SK-N-SH treated with all-trans-retinoic acid at 6 μM for 48 hours (cell line): ENCODE results near the gene CACHD1.

Source experiments
- ATAC-seq: fragments of 200-7000 bp; cut with Tn5 transposase; 3 replicates; pipeline ENCODE4 v1.9.1; 2020; ENCODE audit warnings: mild to moderate bottlenecking, moderate library complexity
- ARNTL ChIP-seq: fragments of 450-650 bp; formaldehyde crosslinking; IDR thresholded peaks from 2 replicates; pipeline ENCODE4 v1.5.0; 2020; ENCODE audit warnings: low read depth, mild to moderate bottlenecking, moderate library complexity, borderline replicate concordance
- BACH2 ChIP-seq: fragments of 250-450 bp; sonication (Bioruptor Pico); IDR thresholded peaks from 2 replicates; pipeline ENCODE4 v1.9.0; 2021; ENCODE audit warnings: mild to moderate bottlenecking, borderline replicate concordance
- CSDC2 ChIP-seq: fragments of 250-450 bp; sonication (Bioruptor Pico); IDR thresholded peaks from 2 replicates; pipeline ENCODE4 v1.5.0; 2020; ENCODE audit warnings: mild to moderate bottlenecking, moderate library complexity
- ESRRG ChIP-seq: fragments of 250-450 bp; sonication (Bioruptor Pico); IDR thresholded peaks from 2 replicates; pipeline ENCODE4 v1.6.1; 2021; ENCODE audit warnings: mild to moderate bottlenecking
- GLIS3 ChIP-seq: fragments of 250-450 bp; sonication (Bioruptor Pico); IDR thresholded peaks from 2 replicates; pipeline ENCODE4 v1.5.0; 2020; ENCODE audit warnings: mild to moderate bottlenecking, moderate library complexity
- ISL1 ChIP-seq: fragments of 250-450 bp; sonication (Bioruptor Pico); IDR thresholded peaks from 2 replicates; pipeline ENCODE4 v2.1.2; 2022; ENCODE audit warnings: mild to moderate bottlenecking, moderate library complexity
- OSR1 ChIP-seq: fragments of 250-450 bp; sonication (Bioruptor Pico); IDR thresholded peaks from 2 replicates; pipeline ENCODE4 v1.8.0; 2022; ENCODE audit warnings: moderate library complexity, mild to moderate bottlenecking, inconsistent platforms
- PPARA ChIP-seq: fragments of 250-450 bp; sonication (Bioruptor Pico); IDR thresholded peaks from 2 replicates; pipeline ENCODE4 v1.5.0; 2020; ENCODE audit warnings: mild to moderate bottlenecking, borderline replicate concordance
- RARB ChIP-seq: fragments of 250-450 bp; sonication (Bioruptor Pico); IDR thresholded peaks from 2 replicates; pipeline ENCODE4 v1.8.0; 2021; ENCODE audit warnings: mild to moderate bottlenecking, moderate library complexity
- SNAI2 ChIP-seq: fragments of 250-450 bp; sonication (Bioruptor Pico); IDR thresholded peaks from 2 replicates; pipeline ENCODE4 v1.5.0; 2020; ENCODE audit warnings: mild to moderate bottlenecking, moderate library complexity
- TCF4 ChIP-seq: fragments of 250-450 bp; sonication (Bioruptor Pico); IDR thresholded peaks from 2 replicates; pipeline ENCODE4 v1.8.0; 2021; ENCODE audit warnings: mild to moderate bottlenecking, moderate library complexity, borderline replicate concordance
- TOX ChIP-seq: fragments of 250-450 bp; sonication (Bioruptor Pico); IDR thresholded peaks from 2 replicates; pipeline ENCODE4 v1.8.0; 2021; ENCODE audit warnings: mild to moderate bottlenecking, moderate library complexity, borderline replicate concordance
- ZC3H10 ChIP-seq: fragments of 250-450 bp; sonication (Bioruptor Pico); IDR thresholded peaks from 2 replicates; pipeline ENCODE4 v1.5.1; 2021; ENCODE audit warnings: mild to moderate bottlenecking, moderate library complexity
- ZFP3 ChIP-seq: fragments of 250-450 bp; sonication (Bioruptor Pico); IDR thresholded peaks from 2 replicates; pipeline ENCODE4 v1.5.0; 2020; ENCODE audit warnings: mild to moderate bottlenecking, moderate library complexity
- ZFP30 ChIP-seq: fragments of 450-650 bp; formaldehyde crosslinking; IDR thresholded peaks from 2 replicates; pipeline ENCODE4 v1.5.0; 2022; ENCODE audit warnings: mild to moderate bottlenecking, moderate library complexity
- ZNF565 ChIP-seq: fragments of 450-650 bp; formaldehyde crosslinking; conservative IDR thresholded peaks from 2 replicates; pipeline ENCODE4 v1.5.0; 2020; ENCODE audit warnings: low read depth, mild to moderate bottlenecking, moderate library complexity
- ZNF70 ChIP-seq: fragments of 450-650 bp; formaldehyde crosslinking; IDR thresholded peaks from 2 replicates; pipeline ENCODE4 v1.5.0; 2020; ENCODE audit warnings: mild to moderate bottlenecking, moderate library complexity
- ZNF8 ChIP-seq: fragments of 450-650 bp; formaldehyde crosslinking; IDR thresholded peaks from 2 replicates; pipeline ENCODE4 v1.5.0; 2020; ENCODE audit warnings: mild to moderate bottlenecking, moderate library complexity
- TF ChIP-seq, protein P1 (sequence below): fragments of 250-450 bp; sonication (Bioruptor Pico); IDR thresholded peaks from 2 replicates; pipeline ENCODE4 v1.8.0; 2021; ENCODE audit warnings: low read depth, mild to moderate bottlenecking, moderate library complexity, borderline replicate concordance
- TF ChIP-seq, protein P2 (sequence below): fragments of 250-450 bp; sonication (Bioruptor Pico); IDR thresholded peaks from 2 replicates; pipeline ENCODE4 v1.5.0; 2020; ENCODE audit warnings: mild to moderate bottlenecking, moderate library complexity
- TF ChIP-seq, protein P3 (sequence below): fragments of 250-450 bp; sonication (Bioruptor Pico); IDR thresholded peaks from 2 replicates; pipeline ENCODE4 v1.5.1; 2020; ENCODE audit warnings: low read depth, mild to moderate bottlenecking, moderate library complexity

Gene CACHD1

DNA sequence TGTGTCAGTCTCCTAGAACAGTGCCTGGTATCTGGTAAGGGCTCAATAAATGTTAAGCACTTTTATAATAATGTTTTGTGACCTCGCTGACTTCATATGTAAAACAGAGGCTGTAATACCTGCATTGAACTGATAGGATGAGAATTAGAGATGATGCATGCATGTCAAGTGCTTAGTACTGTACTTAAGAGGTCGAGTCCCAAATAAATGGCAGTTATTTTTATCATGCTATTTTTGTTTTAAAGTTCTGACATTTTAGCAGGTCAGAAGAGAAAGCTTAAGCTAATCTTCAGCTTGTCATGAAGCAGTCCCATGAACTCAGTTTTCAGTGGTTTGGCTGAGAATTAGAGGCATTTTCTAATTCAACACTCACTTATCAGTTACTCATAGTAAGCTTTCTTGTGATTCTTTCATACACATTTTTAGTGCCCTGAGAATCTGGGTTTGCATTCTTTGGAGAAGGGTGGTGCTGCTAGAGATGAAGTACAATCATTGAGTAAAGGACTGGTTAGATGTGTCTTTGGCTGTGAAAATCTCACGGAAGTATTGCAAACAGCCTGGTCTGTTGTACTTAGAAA is 199.3 kb downstream of the CACHD1 start:
- TF ChIP-seq, protein P1, sequence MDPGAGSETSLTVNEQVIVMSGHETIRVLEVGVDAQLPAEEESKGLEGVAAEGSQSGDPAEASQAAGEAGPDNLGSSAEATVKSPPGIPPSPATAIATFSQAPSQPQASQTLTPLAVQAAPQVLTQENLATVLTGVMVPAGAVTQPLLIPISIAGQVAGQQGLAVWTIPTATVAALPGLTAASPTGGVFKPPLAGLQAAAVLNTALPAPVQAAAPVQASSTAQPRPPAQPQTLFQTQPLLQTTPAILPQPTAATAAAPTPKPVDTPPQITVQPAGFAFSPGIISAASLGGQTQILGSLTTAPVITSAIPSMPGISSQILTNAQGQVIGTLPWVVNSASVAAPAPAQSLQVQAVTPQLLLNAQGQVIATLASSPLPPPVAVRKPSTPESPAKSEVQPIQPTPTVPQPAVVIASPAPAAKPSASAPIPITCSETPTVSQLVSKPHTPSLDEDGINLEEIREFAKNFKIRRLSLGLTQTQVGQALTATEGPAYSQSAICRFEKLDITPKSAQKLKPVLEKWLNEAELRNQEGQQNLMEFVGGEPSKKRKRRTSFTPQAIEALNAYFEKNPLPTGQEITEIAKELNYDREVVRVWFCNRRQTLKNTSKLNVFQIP (CRISPR knock-in tag), result no peak
- TF ChIP-seq BACH2 (no peak), ESRRG (no peak)

DNA sequence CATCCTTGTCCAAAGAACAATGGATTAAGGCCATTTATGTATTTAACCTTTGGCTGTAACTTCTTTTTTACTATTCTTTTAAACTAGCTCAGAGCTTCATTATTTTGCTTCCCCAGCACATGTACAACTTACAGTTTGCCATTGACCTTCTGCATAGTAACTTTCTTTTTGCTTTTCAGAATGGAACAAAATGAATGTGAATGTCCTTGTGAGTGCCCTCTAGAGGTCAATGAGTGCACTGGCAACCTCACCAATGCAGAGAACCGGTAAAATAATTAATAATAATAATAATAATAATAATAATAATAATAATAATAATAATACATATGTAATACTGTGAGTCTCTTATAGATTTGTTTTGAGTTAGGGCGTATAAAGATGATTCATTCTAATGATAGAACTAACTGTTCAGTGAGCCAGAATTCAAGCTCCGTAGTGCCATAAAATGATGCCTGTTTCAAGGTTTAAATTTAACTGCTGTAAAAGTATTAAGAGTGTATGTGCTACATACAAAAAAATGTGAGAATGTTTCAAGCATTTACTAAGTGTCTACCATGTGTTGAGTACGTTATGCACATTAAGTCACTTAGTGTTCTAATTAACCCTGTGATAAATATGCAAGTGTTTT is 205.9 kb downstream of the CACHD1 start:
- ATAC-seq, result peak; percentile 46; the same call in 1 of the 3 replicates
- TF ChIP-seq ZNF70 (CRISPR knock-in tag) (no peak), RARB (CRISPR knock-in tag) (no peak), TOX (no peak), BACH2 (no peak), CSDC2 (CRISPR knock-in tag) (no peak), TCF4 (CRISPR knock-in tag) (no peak), ZFP30 (CRISPR knock-in tag) (no peak), PPARA (CRISPR knock-in tag) (no peak), ZNF565 (no peak), OSR1 (no peak), ZC3H10 (CRISPR knock-in tag) (no peak), ZNF8 (no peak), ESRRG (no peak), ZFP3 (CRISPR knock-in tag) (no peak), GLIS3 (CRISPR knock-in tag) (no peak), SNAI2 (CRISPR knock-in tag) (no peak), ARNTL (CRISPR knock-in tag) (no peak)
- TF ChIP-seq, protein P2, sequence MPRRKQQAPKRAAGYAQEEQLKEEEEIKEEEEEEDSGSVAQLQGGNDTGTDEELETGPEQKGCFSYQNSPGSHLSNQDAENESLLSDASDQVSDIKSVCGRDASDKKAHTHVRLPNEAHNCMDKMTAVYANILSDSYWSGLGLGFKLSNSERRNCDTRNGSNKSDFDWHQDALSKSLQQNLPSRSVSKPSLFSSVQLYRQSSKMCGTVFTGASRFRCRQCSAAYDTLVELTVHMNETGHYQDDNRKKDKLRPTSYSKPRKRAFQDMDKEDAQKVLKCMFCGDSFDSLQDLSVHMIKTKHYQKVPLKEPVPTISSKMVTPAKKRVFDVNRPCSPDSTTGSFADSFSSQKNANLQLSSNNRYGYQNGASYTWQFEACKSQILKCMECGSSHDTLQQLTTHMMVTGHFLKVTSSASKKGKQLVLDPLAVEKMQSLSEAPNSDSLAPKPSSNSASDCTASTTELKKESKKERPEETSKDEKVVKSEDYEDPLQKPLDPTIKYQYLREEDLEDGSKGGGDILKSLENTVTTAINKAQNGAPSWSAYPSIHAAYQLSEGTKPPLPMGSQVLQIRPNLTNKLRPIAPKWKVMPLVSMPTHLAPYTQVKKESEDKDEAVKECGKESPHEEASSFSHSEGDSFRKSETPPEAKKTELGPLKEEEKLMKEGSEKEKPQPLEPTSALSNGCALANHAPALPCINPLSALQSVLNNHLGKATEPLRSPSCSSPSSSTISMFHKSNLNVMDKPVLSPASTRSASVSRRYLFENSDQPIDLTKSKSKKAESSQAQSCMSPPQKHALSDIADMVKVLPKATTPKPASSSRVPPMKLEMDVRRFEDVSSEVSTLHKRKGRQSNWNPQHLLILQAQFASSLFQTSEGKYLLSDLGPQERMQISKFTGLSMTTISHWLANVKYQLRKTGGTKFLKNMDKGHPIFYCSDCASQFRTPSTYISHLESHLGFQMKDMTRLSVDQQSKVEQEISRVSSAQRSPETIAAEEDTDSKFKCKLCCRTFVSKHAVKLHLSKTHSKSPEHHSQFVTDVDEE (CRISPR knock-in tag), result no peak
- TF ChIP-seq, protein P3, sequence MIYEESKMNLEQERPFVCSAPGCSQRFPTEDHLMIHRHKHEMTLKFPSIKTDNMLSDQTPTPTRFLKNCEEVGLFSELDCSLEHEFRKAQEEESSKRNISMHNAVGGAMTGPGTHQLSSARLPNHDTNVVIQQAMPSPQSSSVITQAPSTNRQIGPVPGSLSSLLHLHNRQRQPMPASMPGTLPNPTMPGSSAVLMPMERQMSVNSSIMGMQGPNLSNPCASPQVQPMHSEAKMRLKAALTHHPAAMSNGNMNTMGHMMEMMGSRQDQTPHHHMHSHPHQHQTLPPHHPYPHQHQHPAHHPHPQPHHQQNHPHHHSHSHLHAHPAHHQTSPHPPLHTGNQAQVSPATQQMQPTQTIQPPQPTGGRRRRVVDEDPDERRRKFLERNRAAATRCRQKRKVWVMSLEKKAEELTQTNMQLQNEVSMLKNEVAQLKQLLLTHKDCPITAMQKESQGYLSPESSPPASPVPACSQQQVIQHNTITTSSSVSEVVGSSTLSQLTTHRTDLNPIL (CRISPR knock-in tag), result no peak

More for the DNA sequence above, 199.3 kb downstream of the CACHD1 start:
- no peak for ATAC-seq

DNA sequence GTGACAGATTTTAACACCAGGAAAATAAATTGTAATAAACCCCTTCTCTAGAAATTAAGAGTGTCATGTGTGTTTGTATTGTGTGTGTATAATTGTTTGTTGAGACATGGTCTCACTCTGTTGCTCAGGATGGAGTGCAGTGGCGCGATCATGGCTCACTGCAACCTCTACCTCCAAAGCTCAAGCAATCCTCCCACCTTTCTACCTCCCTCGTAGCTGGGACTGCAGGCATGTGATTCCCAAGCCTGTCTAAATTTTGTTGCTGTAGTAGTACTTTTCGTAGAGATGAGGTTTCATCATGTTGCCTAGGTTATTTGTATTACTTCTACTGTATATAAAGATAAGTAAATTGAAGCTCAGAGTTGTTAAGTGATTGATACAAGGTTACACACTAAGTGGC is 206.5 kb downstream of the CACHD1 start:
- TF ChIP-seq PPARA (CRISPR knock-in tag) (no peak), OSR1 (no peak), TCF4 (CRISPR knock-in tag) (no peak), GLIS3 (CRISPR knock-in tag) (no peak), RARB (CRISPR knock-in tag) (no peak), ISL1 (no peak), ZFP30 (CRISPR knock-in tag) (no peak), ZFP3 (CRISPR knock-in tag) (no peak), BACH2 (no peak), ZC3H10 (CRISPR knock-in tag) (no peak)
- no peak for ATAC-seq

DNA sequence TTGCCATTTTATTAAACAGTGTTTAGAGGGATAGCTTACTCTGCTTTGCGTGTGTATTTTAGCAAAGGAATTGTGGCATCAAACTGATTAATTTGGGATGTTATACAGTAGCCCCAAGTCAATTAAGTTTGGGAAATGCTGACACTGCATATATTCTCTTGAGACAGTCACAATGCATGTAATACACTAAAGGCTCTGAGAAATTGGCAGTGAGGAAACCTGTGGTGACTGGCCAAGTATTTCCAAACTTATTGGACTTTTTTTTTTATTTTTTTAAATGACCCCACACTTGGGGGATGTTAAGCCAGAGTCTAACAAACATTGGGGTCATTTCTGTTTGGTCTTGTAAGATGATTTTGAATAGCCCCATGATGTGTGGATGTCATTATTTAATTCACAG is 207.6 kb downstream of the CACHD1 start:
- no peak for ATAC-seq
- TF ChIP-seq ESRRG, result no peak
- no peak for TF ChIP-seq TOX
- TF ChIP-seq ZNF70 (CRISPR knock-in tag), result no peak
- TF ChIP-seq, protein P3 (CRISPR knock-in tag), result no peak
- TF ChIP-seq SNAI2 (CRISPR knock-in tag), result no peak
- TF ChIP-seq, protein P1 (CRISPR knock-in tag), result no peak
- TF ChIP-seq ZFP30 (CRISPR knock-in tag), result no peak
- no peak for TF ChIP-seq OSR1
